ELR (cell line): ENCODE data around the gene SH3TC1.

Source experiments
- DNase-seq: peaks from one replicate; pipeline ENCODE4 v3.0.0-alpha.2; 2015; ENCODE audit warnings: low read depth

The SH3TC1 gene

DNA sequence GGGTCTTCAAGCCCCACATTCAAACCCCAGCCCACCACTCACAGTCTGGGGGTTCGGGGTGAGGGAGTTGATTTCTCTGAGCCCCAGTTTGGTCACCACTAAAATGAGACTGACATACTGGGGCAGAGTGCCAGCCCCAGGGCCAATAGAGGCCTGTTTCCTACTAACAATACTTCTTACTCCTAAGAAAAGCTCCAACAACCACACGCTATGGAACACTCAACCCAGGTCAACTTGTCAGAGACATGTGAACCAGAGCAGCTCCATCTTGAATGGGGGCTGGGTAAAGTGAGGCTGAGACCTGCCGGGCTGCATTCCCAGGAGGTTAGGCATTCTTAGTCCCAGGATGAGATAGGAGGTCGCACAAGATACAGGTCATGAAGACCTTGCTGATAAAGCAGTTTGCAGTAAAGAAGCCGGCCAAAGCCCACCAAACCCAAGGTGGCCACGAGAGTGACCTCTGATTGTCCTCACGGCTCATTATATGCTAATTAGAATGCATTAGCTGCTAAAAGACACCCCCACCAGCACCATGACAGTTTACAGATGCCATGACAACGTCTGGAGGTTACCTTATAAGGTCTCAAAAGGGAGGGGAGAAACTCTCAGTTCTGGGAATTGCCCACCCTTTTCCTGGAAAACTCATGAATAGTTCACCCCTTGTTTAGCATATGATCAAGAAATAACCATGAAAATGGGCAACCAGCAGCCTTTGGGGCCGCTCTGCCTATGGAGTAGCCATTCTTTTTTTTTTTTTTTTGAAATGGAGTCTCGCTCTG lies 43.9 kb downstream of the SH3TC1 start:
- no peak for DNase-seq

GRCh38 chr4:8244001-8244757 lies 45.1 kb downstream of the SH3TC1 start:
- DNase-seq, result no peak

DNA sequence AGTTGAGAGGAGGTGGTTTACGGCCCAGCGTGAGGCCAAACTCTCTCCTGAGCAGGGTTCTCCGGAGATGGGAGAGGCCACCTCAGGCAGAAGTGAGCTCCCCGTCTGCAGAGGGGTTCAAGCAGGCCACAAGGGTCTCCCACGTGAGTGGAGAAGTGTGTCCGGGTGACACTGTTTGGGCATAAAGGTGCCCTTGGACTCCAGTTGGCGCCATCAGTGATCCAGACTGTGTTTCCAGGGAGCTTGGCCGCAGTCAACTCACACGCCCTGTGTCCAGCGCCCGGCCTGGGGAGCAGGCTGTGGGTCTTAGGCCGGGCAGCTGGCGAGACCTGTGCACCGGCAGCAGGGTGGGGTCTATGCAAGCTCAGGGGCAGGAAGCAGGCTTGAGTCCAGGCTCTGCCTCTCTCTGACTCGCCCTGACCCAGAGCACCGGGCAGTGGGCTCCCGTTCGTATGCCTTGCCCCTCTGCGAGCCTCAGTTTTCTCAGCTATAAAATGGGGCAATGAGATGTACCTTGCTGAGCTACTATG lies 45.9 kb downstream of the SH3TC1 start:
- DNase-seq, result no peak

DNA sequence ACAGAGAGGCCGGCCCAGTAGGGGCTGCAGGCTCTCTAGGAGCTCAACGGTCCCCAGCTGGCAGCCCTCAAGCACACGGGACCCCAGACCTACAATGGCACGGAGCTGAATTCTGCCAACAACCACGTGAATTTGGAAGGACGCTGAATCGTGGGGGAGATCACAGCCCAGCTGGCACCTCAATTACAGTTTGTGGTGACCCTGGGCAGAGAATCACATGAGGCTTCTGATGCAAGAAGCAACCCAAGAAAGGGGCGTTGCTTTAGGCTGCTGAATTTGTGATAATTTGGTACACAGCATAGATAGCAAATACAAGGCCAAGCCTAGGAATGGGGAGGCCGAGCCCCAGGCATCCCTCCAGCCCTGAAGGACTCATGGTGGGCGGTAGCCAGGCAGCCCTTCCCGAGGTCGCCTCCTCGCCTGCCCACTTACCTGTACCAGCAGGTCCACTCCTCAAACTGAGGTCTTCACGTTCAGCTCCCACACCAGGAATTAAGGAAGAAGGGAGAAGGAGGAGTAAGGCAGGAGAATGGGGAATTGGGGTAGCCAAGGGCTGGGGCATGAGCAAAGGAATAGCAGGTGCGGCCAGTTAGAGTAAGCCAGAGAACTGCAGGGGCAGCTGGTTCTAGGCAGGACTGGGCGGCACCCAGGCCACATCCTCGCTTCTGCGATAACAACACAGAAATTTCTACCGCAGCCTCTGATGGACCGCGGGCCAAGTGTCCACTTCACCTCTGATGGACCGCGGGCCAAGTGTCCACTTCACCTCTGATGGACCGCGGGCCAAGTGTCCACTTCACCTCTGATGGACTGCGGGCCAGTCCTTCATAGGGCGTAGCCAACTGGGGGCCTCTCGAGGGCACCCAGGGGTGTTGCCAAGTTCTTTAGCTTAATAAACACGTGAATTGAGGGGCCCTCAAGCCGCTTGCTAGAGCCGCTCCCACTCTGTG lies 47.1 kb downstream of the SH3TC1 start:
- no peak for DNase-seq

DNA sequence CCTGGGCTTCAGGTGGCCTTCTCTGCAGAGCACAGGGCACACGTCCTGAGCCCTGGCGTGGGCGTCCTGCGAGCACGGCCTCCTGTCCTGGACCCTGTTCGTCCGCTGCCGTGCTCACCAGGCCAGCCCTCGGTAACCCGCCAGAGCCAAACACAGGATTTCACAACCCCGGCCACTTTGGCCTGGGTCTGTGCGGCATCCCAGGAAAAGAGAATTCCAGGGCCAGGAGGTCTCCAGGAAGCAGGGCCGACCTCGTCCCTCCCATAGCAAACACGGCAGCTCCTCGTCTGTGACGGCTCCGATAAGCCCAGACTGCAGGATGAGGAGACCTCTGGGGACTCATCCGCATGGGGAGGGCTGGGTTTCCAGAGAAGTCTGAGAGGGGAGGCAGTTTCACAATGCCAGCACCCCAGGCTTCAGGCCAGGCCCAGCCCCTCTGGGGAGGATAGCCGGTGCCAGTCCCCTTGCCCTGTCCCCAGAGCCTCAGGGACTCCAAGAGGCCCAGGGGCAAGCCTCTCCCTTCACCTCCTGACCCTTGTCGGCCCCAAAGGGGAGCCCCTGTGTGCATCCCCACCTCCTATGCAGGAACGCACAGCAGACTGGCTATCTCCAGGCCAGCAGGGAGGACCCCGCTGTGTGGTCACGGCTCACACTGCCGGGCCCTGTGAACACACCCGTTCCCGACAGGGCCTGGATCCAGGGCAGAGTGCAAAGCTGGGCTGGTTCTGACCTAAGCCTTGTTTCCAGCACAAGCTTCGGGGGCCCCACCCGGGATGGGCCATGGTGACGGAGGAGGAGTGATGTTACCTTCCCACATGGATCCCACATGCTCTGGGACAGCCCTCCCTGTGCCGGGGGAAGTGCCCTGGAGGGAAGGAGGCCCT lies 48.2 kb downstream of the SH3TC1 start:
- no peak for DNase-seq

DNA sequence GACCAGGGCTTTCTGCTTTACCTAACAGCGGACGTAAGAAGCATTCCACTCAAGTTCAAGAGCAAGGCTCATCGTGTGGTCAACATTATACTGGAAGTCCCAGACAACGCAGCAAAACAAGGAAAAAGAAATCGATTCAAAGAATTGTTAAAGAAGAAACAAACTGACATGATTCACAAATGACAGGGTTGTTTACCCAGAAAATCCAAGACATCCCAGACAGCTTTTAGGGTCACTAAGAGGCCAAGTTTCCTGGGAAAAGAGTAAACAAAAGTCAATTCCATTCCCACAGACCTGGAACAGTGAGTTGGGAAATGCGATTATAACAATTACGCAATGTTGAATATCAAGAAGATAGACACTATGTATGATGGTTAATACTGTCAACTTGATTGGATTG lies 49.0 kb downstream of the SH3TC1 start:
- DNase-seq, result no peak

DNA sequence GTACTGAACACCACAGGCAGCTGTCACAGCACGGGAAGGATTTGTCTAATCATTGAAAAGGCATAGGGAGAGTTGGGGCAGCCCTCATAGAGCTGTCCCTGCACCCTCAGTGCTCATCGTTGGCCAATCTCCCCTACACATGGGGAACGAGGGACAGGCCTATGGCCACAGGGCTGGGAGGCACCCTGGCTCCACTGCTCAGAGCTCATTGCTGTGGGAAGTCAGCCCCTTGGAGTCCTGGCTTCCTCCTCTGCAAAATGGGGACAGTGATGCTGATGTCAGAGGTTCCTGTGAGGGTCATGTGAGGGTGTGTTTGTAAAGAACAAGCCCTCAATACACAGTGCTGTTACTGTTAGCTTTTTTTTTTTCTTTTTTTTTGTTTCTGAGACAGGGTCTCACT lies 51.1 kb downstream of the SH3TC1 start:
- no peak for DNase-seq

DNA sequence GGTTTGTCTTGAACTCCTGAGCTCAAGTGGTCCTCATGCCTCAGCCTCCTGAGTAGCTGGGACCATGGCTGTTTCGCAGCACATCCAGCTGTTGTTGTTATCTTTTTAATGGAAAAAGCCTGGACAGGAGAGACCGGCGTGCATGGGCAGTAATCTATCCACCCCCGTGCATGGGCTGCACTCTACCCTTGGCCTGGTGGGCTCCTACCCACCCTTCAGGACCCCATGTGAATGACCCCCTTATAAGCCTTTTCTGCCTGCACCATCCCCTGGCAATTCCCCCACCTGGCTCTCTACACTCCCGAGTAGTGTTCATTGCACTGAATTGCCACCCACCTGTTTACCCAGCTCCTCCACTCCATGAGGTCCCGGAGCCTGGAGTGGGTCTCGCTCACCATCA lies 51.5 kb downstream of the SH3TC1 start:
- DNase-seq, result no peak

- no peak for DNase-seq
Measured at GRCh38 chr4:8251110-8251883, 52.2 kb downstream of the SH3TC1 start.

DNA sequence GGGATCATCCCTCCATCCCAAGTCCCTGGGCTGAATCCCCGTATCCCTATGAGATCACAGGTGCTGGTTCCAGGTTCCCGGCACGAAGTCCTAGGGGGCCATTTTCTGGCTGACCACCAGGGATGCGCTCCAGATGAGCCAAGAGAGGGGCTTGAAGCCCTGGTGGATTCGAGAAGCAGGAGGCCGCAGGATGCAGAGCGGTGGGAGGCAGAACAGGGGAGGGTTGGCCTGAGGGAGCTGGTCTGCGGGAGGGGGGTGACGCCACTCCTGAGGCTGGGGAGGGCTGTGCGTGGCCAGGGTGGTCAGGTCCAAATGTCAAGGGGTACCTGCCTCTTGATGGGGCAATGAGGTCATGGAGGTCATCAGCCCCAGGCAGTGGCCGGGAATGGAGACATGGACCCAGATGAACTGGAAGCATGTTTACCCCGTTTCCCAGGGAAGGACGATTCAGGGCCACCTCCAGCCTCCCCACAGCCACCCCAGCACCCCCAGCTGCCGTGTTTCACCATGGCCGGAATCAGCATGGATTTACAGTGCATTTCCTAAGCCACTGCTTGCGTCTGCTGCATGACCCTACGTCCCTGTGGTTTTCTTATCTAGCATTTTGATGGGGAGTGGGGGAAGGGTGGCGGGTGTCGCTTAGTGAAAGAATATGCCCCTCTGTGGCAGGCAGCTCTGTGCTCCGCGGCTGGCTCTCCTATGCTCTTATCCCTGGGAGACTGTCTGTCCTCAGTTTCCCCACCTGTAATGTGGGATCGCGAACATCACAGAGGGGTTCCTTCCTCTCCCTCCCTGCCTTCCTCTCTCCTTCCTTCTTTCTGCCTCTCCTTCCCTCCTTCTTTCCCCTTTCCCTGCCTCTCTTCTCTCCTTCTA lies 53.4 kb downstream of the SH3TC1 start:
- DNase-seq, result no peak

DNA sequence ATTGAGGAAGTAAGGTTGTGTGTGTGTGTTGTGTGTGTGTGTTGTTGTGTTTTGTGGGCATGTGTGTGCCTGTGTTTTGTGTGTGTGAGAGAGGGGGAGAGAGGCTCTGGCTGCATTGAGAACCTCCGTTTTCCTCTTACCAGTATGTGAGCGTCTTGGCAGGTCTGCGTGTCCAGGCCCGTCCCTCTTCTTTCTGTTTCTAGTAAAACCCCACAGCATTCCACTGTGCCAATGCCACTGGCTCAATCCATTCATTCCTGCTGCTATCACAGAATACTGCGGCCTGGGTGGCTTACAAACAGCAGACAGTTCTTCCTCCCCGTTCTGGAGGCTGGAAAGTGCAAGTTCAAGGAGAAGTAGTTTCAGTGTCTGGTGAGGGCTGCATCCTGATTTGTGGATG lies 55.0 kb downstream of the SH3TC1 start:
- no peak for DNase-seq

- no peak for DNase-seq
Measured at GRCh38 chr4:8255698-8256441, 56.8 kb downstream of the SH3TC1 start.

DNA sequence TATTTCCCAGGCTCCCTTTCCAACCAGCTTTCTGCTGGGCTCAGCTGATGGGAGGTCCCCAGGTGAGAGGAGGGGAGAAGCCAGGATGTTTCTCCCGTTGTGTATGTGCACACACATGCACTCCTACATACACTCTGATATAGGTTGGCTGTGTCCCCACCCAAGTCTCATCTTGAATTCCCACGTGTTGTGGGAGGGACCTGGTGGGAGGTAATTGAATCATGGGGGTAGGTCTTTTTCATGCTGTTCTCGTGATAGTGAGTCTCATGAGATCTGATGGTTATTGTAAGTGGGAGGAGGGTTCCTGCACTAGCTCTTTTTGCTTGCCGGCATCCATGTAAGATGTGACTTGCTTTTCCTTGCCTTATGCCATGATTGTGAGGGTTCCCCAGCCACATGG lies 58.8 kb downstream of the SH3TC1 start:
- DNase-seq, result no peak

GRCh38 chr4:8258552-8259212 lies 59.6 kb downstream of the SH3TC1 start:
- DNase-seq, result no peak

GRCh38 chr4:8259743-8260430 lies 60.8 kb downstream of the SH3TC1 start:
- no peak for DNase-seq

DNA sequence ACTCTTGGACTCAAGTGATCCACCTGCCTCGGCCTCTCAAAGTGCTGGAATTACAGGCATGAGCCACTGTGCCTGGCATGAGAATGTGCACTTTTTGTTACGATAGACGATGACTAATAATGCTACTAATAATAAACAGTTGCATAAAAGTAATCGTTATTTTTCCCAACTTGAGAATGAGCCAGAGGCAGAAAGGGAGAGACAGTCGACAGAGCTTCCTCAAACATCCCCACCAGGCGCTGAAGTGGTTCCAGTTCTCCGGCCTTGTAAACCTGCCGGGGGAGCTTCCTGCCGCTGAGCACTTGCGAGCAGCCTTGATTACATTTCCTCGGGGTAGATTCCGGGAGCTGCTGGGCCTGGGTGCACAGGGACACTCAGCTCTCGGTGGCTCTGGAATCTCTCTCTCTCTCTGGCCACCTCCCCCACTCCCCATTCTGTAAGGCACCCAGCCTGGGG lies 61.6 kb downstream of the SH3TC1 start:
- DNase-seq, result peak; percentile 85

DNA sequence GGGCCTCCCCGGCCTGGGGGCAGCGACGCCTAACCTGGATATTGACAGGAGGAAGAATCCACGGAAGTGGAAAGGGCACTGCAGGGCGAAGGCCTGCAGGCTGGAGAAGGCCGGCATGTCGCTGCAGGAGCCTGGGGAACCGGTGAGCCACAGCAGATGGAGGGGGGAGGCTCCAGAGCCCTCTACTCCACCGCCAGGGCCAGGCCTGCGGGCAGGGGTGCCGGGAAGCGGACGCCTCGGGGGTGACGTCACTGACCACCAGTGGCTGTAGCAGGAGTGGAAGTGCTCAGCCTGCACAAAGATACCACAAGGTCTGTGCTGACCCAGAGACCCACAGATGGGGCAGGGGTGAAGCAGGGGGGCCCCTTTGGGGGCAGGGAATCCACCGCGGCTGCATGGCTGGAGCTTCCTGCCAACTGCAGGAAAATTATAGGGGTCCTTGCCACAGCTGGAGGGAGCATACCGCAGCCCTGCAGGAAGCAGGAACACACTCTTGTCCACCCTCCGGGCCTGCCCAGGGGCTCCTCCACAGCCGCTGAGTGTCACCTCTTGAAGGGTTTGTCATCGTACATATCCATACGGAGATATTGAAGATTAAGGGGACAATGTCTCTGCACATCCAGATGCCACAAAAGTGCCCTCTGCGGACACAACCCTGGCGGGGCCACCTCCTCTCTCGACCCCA lies 62.9 kb downstream of the SH3TC1 start:
- DNase-seq, result no peak
